ENCODE measurements around the gene EFCAB14.

GRCh38 chr1:46718727-46719622 is at the start of gene EFCAB14:
- TF ChIP-seq TCF7L2 (IDR thresholded peaks at IDR 0.05; ENCODE audit: low read depth, low read length) (peak; percentile 73; the same call in 1 of the 2 replicates), CTCF (IDR thresholded peaks at IDR 0.05) (no peak), POLR2AphosphoS5 (IDR thresholded peaks at IDR 0.05; ENCODE audit: low read depth, low read length) (peak; percentile 63)

All from Panc1 (cell line).